HepG2 (cell line): ENCODE results near the gene CHST14. TPM values are rescaled to one million over a fixed set of nuclear protein-coding genes. Genes with fewer than 3 reads are reported as not detected.

Source experiments
- ELF1 ChIP-seq: sonication (generic); formaldehyde crosslinking; IDR thresholded peaks from 2 replicates; pipeline ENCODE4 v1.4.0; 2020; ENCODE audit warnings: missing genetic modification reagents
- FIP1L1 ChIP-seq: fragments of 200-400 bp; formaldehyde crosslinking; IDR thresholded peaks from 2 replicates; pipeline ENCODE4 v1.6.1; 2018; ENCODE audit warnings: low read depth, mild to moderate bottlenecking, low read length, moderate library complexity, borderline replicate concordance; ENCODE audit not compliant: insufficient read depth
- WIZ ChIP-seq: sonication (generic); formaldehyde crosslinking; IDR thresholded peaks from 2 replicates; pipeline ENCODE4 v1.5.1; 2020; ENCODE audit warnings: mild to moderate bottlenecking, missing genetic modification reagents
- ZNF530 ChIP-seq: sonication (generic); formaldehyde crosslinking; IDR thresholded peaks from 2 replicates; pipeline ENCODE4 v1.5.0; 2020; ENCODE audit warnings: low read depth, mild to moderate bottlenecking, missing genetic modification reagents
- ZNF616 ChIP-seq: sonication (generic); formaldehyde crosslinking; IDR thresholded peaks from 2 replicates; pipeline ENCODE4 v1.5.0; 2020; ENCODE audit warnings: low read depth, mild to moderate bottlenecking, missing genetic modification reagents
- ZSCAN12 ChIP-seq: sonication (generic); formaldehyde crosslinking; IDR thresholded peaks from 2 replicates; pipeline ENCODE4 v1.9.0; 2021; ENCODE audit warnings: mild to moderate bottlenecking, missing genetic modification reagents
- ZSCAN22 ChIP-seq: sonication (generic); formaldehyde crosslinking; IDR thresholded peaks from 2 replicates; pipeline ENCODE4 v1.4.0; 2020; ENCODE audit warnings: mild to moderate bottlenecking, missing genetic modification reagents
- ZSCAN29 ChIP-seq: sonication (generic); formaldehyde crosslinking; conservative IDR thresholded peaks from 2 replicates; pipeline ENCODE4 v1.4.0; 2020; ENCODE audit warnings: mild to moderate bottlenecking, missing genetic modification reagents
- ZSCAN9 ChIP-seq: IDR thresholded peaks from 2 replicates; pipeline ENCODE4 v1.6.1; 2016; ENCODE audit warnings: borderline replicate concordance
- polyA plus RNA-seq, 8 experiments: library from polyadenylated mRNA; depleted of rRNA in 3 of 8; stranded (reverse) in 7 of 8; unstranded in 1 of 8; fragments of >200 nt; fragmentation: Illumina TruSeq in 4 of 8; extraction: Trizol in 4 of 8; gene quantifications; 2 replicates each; pipeline versions ENCODE4 v1.2.1 to v1.2.3, GENCODE V29; 2011 to 2016; ENCODE audit warnings: low read depth in 4 of 8, missing spikeins in 1 of 8, mixed read lengths in 1 of 8; ENCODE audit not compliant: insufficient read depth in 1 of 8
- total RNA-seq, 5 experiments: library from RNA; depleted of rRNA; stranded (reverse); fragments of >200 nt; fragmentation: Illumina TruSeq; extraction: Trizol; gene quantifications; 2 replicates each; pipeline ENCODE4 v1.2.3, GENCODE V29; 2016; ENCODE audit warnings: low read depth in 1 of 5
- TF ChIP-seq, protein P1 (sequence below): sonication (generic); formaldehyde crosslinking; IDR thresholded peaks from 2 replicates; pipeline ENCODE4 v1.8.1; 2023; ENCODE audit warnings: mild to moderate bottlenecking, missing genetic modification reagents
- TF ChIP-seq, protein P2 (sequence below): sonication (generic); formaldehyde crosslinking; IDR thresholded peaks from 2 replicates; pipeline ENCODE4 v1.8.0; 2022; ENCODE audit warnings: mild to moderate bottlenecking, missing genetic modification reagents; ENCODE audit not compliant: insufficient replicate concordance
- TF ChIP-seq, protein P3 (sequence below): sonication (generic); formaldehyde crosslinking; IDR thresholded peaks from 2 replicates; pipeline ENCODE4 v1.8.1; 2023; ENCODE audit warnings: mild to moderate bottlenecking, missing genetic modification reagents
- TF ChIP-seq, protein P4 (sequence below), 2 experiments: sonication (generic) in 1 of 2; formaldehyde crosslinking in 1 of 2; IDR thresholded peaks; 2 replicates each; pipeline versions ENCODE4 v1.6.1 to v1.9.0; 2014 to 2022; ENCODE audit warnings: antibody characterized with exemption in 1 of 2, borderline replicate concordance in 1 of 2, inconsistent platforms in 1 of 2, low read depth in 1 of 2, missing genetic modification reagents in 1 of 2
- TF ChIP-seq, protein P5 (sequence below): sonication (generic); formaldehyde crosslinking; IDR thresholded peaks from 2 replicates; pipeline ENCODE4 v1.8.1; 2022; ENCODE audit warnings: mild to moderate bottlenecking, missing genetic modification reagents
- TF ChIP-seq, protein P6 (sequence below): sonication (generic); formaldehyde crosslinking; IDR thresholded peaks from 2 replicates; pipeline ENCODE4 v1.8.1; 2023; ENCODE audit warnings: mild to moderate bottlenecking, moderate library complexity, missing genetic modification reagents

CHST14 gene
- total and polyA plus RNA-seq, 2 of the 13 experiments (the other 11 are each of a cell fraction or from before 2014, with no cell fraction given) = 8.9 to 12.4 TPM

DNA sequence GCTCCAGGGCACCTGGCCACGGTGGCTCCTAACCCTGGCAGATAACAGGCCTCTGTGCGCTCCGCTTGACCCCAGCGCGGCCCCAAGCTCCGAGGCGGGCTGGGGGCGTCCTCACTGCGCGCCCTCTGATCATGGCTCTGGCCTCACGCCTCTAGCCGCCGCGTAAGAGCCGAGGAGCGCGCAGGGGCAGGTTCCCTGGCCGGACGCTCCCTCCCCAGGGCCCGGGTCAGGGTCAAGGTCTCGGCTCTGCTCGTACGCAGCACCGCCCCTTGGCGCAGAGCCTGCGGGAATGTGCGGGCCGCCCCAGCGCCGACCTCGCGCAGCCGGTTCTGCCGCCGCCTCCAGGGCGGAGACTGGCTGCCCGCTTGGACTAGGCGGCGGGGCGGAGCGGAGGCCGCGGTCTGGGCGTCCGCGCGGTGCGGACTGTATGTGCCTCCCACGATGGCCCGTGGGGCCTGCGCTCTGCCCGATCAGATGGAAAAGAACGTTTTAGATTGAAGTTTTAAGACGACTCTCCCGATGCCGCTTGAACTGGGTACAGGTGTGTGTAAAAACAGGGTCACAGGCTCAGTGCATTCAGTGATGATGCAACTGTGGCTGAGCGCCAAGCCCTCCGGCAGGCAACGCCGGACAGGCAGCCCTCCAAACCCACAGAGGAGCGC lies 40.8 kb downstream of the CHST14 start (continued):
- TF ChIP-seq, protein P1, sequence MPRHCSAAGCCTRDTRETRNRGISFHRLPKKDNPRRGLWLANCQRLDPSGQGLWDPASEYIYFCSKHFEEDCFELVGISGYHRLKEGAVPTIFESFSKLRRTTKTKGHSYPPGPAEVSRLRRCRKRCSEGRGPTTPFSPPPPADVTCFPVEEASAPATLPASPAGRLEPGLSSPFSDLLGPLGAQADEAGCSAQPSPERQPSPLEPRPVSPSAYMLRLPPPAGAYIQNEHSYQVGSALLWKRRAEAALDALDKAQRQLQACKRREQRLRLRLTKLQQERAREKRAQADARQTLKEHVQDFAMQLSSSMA (CRISPR knock-in tag) = peak; percentile 57; the same call in 1 of the 2 replicates
- no peak for TF ChIP-seq WIZ (CRISPR knock-in tag)
- no peak for TF ChIP-seq ZSCAN12 (CRISPR knock-in tag)
- TF ChIP-seq, protein P2, sequence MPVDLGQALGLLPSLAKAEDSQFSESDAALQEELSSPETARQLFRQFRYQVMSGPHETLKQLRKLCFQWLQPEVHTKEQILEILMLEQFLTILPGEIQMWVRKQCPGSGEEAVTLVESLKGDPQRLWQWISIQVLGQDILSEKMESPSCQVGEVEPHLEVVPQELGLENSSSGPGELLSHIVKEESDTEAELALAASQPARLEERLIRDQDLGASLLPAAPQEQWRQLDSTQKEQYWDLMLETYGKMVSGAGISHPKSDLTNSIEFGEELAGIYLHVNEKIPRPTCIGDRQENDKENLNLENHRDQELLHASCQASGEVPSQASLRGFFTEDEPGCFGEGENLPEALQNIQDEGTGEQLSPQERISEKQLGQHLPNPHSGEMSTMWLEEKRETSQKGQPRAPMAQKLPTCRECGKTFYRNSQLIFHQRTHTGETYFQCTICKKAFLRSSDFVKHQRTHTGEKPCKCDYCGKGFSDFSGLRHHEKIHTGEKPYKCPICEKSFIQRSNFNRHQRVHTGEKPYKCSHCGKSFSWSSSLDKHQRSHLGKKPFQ (CRISPR knock-in tag) = no peak
- TF ChIP-seq ZNF530 = no peak
- TF ChIP-seq, protein P3, sequence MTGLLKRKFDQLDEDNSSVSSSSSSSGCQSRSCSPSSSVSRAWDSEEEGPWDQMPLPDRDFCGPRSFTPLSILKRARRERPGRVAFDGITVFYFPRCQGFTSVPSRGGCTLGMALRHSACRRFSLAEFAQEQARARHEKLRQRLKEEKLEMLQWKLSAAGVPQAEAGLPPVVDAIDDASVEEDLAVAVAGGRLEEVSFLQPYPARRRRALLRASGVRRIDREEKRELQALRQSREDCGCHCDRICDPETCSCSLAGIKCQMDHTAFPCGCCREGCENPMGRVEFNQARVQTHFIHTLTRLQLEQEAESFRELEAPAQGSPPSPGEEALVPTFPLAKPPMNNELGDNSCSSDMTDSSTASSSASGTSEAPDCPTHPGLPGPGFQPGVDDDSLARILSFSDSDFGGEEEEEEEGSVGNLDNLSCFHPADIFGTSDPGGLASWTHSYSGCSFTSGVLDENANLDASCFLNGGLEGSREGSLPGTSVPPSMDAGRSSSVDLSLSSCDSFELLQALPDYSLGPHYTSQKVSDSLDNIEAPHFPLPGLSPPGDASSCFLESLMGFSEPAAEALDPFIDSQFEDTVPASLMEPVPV (CRISPR knock-in tag) = peak; percentile 67; the same call in 1 of the 2 replicates
- no peak for TF ChIP-seq ZSCAN22
- TF ChIP-seq FIP1L1 = no peak
- TF ChIP-seq ELF1 (CRISPR knock-in tag) = no peak
- TF ChIP-seq, protein P4, sequence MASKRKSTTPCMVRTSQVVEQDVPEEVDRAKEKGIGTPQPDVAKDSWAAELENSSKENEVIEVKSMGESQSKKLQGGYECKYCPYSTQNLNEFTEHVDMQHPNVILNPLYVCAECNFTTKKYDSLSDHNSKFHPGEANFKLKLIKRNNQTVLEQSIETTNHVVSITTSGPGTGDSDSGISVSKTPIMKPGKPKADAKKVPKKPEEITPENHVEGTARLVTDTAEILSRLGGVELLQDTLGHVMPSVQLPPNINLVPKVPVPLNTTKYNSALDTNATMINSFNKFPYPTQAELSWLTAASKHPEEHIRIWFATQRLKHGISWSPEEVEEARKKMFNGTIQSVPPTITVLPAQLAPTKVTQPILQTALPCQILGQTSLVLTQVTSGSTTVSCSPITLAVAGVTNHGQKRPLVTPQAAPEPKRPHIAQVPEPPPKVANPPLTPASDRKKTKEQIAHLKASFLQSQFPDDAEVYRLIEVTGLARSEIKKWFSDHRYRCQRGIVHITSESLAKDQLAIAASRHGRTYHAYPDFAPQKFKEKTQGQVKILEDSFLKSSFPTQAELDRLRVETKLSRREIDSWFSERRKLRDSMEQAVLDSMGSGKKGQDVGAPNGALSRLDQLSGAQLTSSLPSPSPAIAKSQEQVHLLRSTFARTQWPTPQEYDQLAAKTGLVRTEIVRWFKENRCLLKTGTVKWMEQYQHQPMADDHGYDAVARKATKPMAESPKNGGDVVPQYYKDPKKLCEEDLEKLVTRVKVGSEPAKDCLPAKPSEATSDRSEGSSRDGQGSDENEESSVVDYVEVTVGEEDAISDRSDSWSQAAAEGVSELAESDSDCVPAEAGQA (IDR thresholded peaks at IDR 0.05; ENCODE audit: low read depth) = no peak
- TF ChIP-seq, protein P4 (CRISPR knock-in tag; IDR thresholded peaks at IDR 0.05; ENCODE audit: borderline replicate concordance) = no peak
- no peak for TF ChIP-seq ZNF616 (CRISPR knock-in tag)
- TF ChIP-seq, protein P5, sequence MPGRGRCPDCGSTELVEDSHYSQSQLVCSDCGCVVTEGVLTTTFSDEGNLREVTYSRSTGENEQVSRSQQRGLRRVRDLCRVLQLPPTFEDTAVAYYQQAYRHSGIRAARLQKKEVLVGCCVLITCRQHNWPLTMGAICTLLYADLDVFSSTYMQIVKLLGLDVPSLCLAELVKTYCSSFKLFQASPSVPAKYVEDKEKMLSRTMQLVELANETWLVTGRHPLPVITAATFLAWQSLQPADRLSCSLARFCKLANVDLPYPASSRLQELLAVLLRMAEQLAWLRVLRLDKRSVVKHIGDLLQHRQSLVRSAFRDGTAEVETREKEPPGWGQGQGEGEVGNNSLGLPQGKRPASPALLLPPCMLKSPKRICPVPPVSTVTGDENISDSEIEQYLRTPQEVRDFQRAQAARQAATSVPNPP (CRISPR knock-in tag) = 0 out of 2 replicates have a peak, but pooled peaks have one; percentile 73
- TF ChIP-seq, protein P6, sequence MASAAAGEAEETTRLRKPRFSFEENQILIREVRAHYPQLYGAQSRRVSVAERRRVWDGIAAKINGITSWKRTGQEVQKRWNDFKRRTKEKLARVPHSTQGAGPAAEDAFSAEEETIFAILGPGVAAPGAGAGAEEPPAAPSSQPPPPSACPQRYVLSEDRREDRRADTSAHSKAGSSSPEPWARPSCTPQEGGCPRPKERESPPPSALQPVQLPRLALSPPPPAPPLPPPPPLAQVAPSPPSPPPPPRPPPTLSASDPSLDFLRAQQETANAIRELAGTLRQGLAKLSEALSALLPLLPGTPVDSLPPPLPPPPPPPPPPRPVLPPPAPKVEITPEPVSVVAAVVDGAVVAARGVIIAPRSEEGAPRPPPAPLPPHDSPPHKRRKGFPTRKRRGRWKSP (CRISPR knock-in tag) = peak; percentile 99
- TF ChIP-seq ZSCAN29 (CRISPR knock-in tag) = 0 out of 2 replicates have a peak, but pooled peaks have one; percentile 57
- no peak for TF ChIP-seq ZSCAN9 (CRISPR knock-in tag)
